DND-41 (cell line): ENCODE measurements around the gene TAS1R3.

ENCODE experiments used
- EZH2 ChIP-seq: IDR thresholded peaks from 3 replicates; pipeline ENCODE4 v1.6.1; 2012; ENCODE audit warnings: borderline replicate concordance, low read depth, mild to moderate bottlenecking, moderate library complexity, low read length, inconsistent platforms; ENCODE audit not compliant: severe bottlenecking
- TF ChIP-seq, protein P1 (sequence below): IDR thresholded peaks from 2 replicates; pipeline ENCODE4 v1.5.1; 2012; ENCODE audit warnings: borderline replicate concordance, low read length, moderate library complexity, mild to moderate bottlenecking; ENCODE audit not compliant: poor library complexity, severe bottlenecking; ENCODE audit errors: extremely low read depth

DNA sequence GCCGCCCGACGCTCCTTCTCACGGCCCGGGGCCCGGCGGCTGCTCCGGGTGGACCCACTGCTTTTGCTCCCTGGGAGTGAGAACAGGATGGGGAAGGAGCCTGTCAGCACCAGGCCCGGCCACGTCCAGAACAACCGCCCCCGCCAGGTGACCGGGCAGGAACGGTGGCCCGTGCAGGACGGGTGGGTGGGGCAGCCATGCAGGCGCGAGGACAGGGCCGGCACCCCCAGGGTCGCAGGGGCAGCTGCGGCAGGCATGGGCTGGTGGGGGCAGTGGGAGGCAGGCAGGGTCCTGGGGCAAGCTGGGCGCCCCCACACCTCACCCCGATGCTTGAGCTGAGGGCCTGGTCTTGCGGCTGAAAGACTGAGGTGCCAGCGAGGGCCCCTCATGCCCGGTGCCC lies 5.4 kb downstream of the TAS1R3 start:
- TF ChIP-seq, protein P1, sequence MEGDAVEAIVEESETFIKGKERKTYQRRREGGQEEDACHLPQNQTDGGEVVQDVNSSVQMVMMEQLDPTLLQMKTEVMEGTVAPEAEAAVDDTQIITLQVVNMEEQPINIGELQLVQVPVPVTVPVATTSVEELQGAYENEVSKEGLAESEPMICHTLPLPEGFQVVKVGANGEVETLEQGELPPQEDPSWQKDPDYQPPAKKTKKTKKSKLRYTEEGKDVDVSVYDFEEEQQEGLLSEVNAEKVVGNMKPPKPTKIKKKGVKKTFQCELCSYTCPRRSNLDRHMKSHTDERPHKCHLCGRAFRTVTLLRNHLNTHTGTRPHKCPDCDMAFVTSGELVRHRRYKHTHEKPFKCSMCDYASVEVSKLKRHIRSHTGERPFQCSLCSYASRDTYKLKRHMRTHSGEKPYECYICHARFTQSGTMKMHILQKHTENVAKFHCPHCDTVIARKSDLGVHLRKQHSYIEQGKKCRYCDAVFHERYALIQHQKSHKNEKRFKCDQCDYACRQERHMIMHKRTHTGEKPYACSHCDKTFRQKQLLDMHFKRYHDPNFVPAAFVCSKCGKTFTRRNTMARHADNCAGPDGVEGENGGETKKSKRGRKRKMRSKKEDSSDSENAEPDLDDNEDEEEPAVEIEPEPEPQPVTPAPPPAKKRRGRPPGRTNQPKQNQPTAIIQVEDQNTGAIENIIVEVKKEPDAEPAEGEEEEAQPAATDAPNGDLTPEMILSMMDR = no peak
- TF ChIP-seq EZH2 = no peak
